COLO668 (cell line): ENCODE data around the gene AVP.

Experiments used
- DNase-seq: peaks from one replicate; lab custom pipeline; 2025; ENCODE audit not compliant: unreplicated experiment; lab: John Stamatoyannopoulos, UW

AVP gene

DNA sequence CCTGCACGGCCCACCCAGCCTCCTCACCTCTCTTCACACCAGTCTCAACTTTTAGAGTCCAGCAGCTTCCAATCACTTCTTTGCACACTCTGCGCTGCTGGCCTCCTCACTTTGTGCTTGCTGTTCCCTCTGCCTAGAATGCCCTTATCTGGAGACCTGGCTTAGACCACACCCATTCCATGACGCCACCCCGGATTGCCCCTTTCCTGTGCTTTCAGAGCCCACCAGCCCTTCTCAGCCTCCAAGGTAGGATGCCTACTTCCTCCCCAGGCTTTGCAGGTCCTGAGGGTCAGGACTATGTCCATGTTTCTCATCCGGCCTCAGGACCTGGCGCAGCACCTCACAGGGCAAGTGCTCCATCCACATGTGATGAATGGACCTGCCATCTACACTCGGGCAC is 27.0 kb upstream of the AVP start:
- DNase-seq = no peak

DNA sequence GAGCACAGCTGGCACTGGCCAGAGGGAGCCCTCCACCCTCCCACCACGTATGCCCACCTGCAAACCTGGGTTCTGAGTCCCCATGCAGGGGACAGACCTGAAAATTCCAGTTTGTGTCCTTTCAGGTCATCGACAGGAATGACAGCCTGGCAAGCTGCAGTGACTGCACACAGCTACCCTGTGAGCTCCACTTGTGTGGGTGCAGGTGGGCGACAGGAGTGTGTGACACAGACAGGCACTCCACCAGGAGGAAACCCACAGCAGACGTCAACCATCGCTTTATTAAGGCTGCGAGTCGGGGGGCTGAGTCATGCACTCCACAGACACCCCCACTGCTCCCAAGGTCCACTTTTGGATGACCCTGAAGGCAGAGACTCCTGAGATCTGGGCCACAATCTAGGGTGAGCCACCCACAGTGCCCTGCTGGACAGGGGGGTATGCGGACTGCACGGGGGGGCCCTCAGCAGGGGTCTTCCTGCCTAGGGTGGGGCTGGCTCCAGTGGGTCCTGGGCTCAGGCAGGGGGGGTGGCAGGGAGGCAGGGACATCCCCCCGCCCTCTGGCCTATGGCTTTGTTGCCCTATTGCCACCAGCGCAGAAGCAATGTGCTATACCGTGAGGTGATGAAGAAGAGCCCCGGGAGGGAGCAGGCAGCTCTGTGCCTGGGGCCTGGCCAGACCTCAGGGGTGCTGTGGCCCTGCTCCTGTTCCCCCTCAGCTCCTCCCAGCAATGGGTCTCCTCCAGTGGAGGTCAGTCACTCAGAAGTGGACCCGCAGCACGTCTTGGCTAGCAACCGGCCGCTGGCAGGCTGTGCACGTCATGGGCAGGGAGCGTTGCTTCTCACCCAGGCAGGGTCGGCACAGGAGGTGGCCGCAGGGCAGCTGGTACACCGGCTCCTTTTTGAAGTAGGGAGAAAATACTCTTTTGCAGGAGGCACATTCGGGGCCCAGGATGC is 25.1 kb upstream of the AVP start:
- DNase-seq = no peak

DNA sequence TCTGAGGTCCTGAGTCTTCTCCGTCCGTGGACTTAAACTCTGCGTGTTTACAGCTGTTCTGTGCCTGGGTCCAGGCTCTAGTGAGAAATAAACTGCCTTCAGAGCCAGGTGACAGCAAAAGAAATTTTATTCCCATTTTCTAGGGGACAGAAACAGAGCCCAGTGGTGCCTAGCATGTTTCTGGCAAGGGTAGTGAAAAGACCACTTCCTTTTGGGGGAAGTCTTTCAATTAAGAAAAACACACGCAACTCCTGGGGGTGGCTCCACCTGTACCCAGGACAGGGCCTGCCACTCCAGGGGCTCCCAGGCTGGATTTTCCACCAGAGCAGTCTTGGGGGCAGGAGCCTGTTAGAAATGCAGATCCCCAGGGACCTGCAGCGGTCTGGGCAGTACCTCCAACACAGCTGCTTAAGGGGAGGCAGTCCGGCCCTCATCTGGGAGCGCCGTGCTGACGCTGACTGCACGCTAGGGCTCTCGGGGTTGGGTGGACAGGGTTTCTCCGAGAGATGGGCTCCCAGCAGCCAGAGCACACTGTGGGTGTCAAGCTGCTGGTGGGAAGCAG is 23.0 kb upstream of the AVP start:
- no peak for DNase-seq

DNA sequence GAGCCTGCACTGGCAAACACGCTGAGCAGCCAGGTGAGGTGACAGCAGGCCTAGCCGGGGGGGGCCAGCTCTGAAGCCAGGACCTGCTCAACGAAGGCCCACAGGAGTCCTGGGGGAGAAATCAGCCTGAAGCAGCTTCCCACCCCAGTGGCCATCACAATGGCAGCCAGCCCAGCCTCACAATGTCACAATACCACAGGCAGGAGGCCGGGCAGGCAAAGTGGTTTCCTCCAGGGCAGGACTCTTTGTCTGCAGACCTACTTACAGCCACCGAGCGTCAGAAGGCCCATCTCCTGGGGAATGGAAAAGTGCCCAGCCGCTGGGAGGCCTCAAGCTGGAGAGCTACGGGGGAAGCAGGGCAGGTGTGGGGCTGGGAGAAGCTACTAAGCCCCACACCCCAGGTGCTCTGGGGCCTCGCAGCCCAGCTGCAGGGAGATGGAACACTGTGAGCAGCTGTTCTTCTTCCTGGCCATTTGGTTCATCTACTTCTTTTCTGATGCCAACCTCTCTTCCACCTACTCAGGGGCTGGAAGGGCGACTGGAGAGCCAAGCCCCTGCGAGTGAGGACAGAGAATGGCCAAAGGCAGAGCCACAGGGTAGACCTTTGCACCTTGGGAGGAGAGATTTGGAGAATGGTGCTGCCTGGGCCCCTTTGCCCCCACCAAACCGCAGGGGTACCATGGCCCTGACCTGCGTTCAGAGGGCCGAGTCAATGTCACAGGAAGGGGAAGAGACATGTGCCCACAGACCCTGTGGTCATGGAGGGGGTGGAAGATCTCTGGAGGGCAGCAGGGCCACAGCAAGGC is 22.3 kb upstream of the AVP start:
- no peak for DNase-seq

DNA sequence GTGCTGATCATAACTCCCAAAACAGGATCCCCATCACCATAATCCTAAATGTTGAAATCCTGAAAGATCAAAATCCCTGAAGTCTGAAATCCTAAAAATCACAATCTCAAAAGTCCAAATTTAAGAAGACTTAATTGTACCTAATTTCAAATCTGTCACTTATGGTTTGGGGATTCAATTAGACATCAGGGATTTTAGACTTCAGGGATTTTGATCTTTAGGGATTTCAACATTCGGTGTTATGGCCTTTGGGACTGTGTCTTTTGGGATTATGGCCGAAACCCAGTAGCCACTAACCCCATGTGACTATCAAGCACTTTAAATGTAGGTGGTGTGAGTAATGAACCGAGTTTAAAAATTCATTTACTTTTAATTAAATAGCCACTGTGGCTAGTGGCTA is 21.7 kb upstream of the AVP start:
- DNase-seq = no peak

DNA sequence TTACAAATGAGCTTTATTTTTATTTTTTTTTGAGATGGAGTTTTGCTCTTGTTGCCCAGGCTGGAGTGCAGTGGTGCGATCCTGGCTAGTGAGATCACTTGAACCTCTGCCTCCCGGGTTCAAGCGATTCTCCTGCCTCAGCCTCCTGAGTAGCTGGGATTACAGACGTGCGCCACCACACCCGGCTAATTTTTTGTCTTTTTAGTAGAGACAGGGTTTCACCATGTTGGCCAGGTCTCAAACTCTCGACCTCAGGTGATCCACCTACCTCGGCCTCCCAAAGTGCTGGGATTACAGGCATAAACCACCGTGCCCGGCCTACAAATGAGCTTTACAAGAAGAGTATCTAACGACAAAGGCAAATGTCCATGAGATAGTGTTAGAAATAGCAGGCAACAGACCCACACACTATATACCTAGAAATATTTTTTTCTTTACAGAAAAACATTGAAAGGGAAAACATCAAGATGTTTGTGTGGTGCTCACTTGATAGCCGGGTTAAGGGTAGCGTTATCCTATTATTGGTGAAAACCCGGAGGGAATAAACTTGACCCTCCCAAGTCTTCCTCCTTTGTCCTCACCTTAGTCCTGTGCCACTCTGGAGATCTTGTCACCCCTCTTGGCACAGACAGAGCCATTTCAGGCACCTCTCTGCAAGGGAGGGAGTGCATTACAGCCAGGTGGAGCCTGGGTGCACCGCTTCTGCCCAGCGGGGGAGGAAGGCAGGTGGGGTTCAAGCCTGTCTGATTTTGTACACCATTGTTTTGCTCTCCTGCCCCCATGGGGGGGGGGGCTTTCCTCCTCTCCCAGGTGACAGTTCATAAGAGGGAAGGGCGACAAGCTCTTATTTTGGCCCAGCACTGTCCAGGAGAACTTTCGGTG is 21.0 kb upstream of the AVP start:
- DNase-seq = no peak

DNA sequence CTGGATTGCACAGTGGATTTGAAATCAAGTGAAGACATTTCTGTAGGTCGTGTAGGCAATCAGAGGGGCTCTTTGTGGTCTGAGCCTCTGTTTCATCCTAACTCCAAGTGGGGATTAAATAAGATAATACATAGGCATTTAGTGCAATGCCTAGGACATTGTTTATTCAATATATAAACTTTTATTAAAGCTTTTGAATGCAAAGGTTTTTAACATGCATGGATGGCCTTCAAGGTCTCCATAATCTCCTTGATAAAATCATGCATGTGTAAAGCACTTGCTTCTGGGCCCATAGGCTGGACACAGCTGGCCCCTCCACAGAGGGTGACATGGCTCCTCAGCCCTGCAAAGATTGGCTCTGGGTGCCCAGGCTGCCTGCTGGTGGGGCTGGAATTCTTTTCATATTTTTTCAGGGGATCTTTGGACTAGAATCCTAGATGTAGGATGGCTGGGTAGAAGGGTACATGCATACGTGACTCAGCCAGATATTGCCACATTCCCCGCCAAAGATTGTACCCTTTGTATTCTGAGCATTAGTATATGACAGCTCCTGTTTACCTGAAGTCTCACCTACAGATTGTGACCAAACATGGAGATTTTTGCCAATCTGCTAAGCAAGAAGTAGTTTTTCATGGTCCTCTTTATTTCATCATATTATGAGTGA is 19.0 kb upstream of the AVP start:
- DNase-seq = no peak

DNA sequence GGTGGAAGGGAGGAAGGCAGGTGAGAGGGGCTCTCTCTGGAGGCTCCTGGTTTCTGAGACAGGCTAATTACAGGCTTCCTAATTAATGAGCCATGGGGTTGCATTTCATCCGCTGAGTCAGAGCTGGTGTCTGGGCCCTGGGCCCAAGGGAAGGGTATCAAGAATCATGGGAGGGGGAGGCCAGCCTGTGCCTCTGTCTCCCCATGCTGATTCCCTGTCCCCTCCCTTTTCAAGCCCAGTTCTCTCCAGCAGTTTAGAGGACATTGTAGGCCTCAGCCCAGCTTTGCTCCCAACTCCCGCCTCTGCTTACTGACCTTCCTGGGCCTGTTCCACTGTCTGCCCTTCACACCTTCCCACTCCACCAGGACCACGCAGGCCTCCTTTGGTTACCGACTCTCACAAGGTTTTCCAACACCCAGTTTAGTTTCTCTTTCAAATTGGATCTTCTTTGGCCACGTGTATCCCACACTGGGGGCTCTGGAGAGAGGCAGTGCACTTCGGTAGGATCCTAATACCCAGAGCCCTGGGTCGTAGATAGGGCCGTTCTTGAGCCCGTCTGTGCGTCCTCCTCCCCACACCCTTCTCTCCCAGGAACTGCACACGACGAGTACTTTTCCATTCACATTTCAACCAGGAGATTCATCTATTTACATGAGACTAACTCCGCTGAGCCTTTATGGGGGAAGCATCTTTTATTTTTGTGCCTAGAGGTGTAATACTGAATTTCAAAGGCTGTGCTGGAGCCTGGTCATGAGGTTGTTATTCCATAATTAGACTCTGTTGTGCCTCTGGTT is 18.2 kb upstream of the AVP start:
- no peak for DNase-seq

DNA sequence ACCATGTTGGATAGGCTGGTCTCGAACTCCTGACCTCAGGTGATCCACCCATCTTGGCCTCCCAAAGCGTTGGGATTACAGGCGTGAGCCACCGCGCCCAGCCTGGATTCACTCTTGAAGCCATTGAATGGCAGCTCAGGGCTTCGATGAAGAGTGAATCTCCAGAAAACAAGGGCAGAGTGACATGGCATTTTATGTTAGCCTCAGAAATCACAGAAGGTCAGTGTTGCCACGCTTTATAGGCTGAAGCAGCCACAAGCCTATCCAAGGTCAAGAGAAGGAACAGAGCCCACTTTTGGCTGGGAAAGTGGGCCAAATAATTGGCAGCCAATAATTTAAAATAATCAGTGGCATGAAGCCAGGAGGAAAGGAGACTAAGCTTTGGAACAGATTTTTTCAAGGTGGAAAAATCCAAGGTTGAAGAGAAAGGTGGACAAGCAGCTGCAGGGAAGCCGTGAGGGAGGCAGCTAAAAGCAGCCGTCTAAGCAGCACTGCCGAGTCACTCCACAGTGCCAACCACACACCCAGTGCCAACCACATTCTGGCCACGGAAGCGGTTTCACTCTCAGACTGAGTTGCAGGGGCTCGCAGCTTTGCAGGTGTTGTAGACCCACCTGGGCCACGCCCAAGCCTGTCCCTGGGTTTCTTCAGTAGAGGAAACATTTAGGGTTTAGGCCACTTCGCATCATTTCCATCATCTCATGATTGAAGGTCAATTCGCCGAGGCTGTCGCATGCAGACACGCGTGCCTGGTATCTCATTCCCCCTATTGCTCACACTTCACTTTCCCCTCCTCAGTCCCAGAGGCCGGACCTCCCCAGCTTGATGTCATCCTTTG is 17.4 kb upstream of the AVP start:
- DNase-seq = no peak

DNA sequence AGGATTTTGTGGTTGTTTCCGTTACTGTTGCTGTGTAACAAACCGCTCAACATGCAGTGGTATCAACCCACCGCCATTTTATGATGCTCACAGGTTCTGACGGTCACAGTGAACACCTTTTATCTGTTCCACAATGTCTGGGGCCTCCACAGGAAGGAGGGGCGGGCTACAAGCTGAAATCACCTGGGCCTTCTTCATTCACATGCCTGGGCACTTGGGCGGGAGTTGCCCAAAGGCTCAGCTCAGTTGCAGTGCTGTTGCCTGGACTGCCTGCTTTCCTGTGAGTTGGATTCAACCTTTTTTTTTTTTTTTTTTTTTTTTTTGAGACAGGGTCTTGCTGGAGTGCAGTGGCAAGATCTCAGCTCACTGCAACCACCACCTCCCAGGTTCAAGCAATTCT is 16.7 kb upstream of the AVP start:
- DNase-seq = no peak

DNA sequence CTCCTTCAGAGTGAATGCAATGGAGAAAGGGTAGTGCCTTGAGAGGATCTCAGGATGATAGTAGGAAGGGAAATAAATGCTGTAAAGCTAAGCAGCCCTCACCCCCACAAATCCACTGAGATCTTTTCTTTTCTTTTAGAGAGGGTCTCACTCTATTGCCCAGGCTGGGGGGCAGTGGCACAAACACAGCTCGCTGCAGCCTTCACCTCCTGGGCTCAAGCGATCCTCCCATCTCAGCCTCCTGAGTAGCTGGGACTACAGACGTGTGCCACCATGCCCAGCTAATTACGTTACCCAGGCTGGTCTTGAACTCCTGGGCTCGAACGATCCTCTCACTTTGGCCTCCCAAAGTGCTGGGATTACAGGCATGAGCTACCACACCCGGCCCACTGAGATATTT is 16.0 kb upstream of the AVP start:
- DNase-seq = no peak

DNA sequence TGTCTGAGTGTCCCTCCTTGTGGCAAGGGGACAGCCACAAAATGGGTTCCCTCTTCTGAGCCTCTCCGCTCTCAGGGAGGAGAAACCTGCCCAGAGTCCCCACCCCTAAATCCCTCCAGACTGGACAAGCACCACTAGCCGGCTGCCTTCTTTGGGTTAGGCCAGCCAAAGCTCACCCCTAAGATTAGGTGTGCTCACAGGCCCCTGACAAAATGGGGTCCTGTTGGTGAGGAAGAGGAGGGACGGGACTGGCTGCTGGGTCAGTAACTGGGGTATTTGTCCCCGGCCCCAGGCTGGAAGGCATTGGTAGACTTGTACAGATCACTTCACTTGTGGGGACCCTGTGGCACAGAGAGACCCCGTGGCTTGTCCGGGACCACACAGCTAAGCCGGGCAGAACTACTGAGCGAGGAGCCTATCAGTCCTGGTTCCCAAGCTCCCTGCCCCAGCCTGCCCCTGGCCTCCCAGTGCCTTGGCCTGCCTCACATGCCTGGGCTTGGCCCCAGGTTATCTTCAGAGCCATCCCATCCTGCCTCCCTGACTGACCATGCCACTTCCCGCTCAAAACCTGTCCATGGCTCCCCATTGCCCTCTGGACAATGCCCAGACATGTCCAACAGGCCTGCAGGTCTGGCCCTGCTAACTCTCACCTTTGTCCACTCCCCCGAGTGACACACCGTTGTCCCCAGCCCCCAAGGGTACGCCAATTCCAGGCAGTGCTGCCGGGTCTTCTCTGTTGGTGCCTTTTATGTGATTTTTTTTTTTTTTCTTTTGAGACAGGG is 10.5 kb upstream of the AVP start:
- DNase-seq = no peak

DNA sequence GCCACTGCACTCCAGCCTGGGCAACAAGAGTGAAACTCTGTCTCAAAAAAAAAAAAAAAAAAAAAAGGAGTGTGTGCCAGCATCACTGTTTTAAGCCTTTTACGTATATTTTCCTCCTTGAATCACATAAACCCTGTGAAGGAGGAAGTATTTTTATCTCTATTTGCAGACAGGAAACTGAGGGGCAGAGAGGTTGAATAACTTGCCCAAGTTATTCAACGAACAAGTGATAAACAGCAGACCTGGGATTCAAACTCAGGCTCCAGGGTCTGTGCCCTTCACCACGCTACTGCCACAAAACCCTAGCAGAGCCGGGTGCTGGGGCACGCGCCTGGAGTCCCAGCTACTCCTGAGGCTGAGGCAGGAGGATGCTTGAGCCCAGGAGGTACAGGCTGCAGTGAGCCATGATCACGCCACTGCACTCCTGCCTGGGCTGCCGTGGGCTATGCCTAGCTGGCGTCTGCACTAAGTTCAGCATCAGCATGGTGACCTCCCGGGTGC is 9.4 kb upstream of the AVP start:
- DNase-seq = no peak

DNA sequence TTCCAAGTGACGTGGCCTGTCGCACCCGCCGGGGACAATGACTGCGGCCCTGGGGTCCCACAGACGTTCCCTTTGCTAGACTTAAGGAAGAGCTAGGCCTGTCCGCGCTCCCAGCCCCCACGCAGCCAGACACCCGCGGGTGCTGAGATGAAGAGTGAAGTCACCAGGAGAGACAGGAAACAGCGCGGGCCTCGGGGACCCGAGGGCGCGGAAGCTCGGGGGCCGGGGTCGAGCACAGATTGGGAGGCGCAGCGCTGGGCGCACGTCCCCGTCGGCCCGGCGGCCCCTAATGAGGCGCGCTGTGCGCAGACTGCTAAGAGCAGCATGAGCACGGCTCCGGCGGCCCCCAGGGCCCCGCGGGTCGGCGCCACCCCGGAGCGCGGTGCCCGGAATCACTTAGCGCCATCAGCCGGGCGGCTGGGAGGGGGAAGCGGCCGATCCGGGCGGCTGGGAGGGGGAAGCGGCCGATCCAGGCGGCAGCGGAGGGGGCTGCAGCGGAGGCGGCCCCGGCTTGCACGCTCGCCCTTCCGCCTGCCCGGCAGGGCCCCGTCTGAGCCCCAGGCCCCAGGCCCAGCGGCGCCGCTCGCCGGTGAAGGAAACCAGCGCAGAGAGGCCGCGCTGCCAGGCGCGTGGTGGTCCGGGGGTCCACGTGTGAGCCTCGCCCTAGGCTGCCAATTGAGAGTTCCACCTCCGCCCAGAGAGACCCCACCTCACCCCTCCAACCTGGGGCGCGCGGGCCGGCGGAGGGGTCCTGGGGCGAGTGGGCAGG is 8.3 kb upstream of the AVP start:
- DNase-seq = peak; percentile 25

DNA sequence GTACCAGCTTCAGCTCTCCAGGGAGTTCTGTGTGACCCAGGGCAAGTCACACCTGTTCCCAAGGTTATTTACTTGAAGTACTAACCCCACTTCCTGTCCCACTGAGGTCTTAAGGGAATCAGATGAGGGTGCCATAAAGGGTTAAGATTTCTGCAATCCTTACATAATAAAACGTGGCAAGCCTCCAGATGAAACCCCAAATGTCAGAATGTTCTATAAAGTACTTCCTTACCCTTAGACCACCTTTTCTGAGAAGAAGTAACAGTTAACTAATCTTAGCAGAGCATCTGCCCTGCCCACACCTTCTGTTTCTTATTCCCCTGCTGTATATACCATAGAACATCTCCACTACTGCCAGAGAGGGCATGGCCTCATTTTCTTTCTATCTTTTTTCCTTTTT is 6.0 kb upstream of the AVP start:
- DNase-seq = no peak

DNA sequence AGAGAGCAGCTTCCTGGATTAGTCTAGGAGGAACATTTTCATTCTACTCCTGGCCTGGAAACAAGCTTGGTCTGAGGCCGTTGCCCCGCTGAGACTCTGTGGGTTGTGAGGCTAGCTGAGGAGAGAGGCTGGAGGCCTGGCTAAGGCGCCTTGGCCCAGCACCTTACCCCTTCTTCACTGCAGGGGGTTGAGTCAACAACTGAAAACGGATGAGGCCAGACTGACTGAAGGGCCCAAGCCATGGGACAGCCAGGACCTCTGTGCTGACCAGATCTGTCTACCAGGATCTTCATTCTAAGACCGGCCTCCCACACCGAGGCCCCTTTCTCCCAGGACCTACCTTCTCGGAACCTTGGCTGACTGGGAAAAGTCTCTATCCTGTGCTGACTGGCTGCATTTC is 3.5 kb upstream of the AVP start:
- no peak for DNase-seq

DNA sequence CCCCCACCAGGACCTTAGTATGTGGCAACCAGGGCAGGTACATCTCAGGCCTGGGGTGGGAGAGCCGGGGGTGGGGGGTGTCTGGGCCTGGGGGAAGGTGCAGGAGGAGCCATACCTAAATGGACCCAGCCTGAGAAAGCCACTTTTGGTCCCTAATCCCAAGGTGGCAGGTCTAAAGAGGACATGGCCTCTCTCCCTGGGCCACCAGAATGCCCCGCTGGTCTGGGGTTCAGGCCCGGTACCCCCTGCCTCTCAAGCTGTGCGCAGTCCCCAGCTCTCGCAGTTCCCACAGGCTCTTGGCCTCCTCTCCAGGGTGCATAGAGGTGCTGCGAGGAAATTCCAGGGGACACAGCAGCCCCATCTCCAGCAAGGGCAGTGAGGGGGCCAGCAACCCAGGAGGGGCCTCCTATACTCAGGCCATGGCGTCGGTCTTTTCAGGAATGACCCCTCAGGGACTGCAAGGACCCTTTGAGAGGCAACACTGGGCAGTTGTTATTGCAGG is 1.1 kb upstream of the AVP start:
- no peak for DNase-seq
